Measurements from ENCODE around the gene MGLL. TPM values are rescaled to one million over a fixed set of nuclear protein-coding genes. Genes with fewer than 3 reads are reported as not detected.
A peak's percentile ranks its signal among the peaks of the same experiment; 100 is the strongest.

Gene MGLL
- total and polyA plus RNA-seq, 4 donors = 67.0 to 182 (median 78.2) TPM

- ATAC-seq (ENCODE audit: insufficient read depth, low FRiP score) = no peak
- WGBS, 2 donors = 88 to 93% methylated on average over 11 of the region's 11 CpGs
- Histone ChIP-seq H3K36me3 (ENCODE audit: control insufficient read depth in 4 of 4, insufficient read depth in 4 of 4, low read length in 4 of 4) (peaks cover 0 to under 1% (median 0%) of the 10 kb centered on the region in 4 donors), H3K9ac (ENCODE audit: insufficient read depth in 1 of 2, low read length in 2 of 2) (no peak overlapping the region), H3K27ac (ENCODE audit: low read depth in 1 of 2, low read length in 1 of 2) (peak overlapping the region; percentile 41 to 71), H3K4me1 (ENCODE audit: control insufficient read depth in 5 of 5, insufficient read depth in 5 of 5, low read length in 5 of 5) (peaks cover 2 to 16% (median 10%) of the 10 kb centered on the region in 5 donors), H3K27me3 (ENCODE audit: control insufficient read depth in 3 of 3, insufficient read depth in 3 of 3, low read length in 2 of 3) (no peaks in the 10 kb centered on the region), H3K4me3 (no peak overlapping the region), H3K9me3 (ENCODE audit: control insufficient read depth in 4 of 4, insufficient read depth in 3 of 4, low read length in 3 of 4) (no peaks in the 10 kb centered on the region)
- DNase-seq = no peak
- TF ChIP-seq, protein P1, sequence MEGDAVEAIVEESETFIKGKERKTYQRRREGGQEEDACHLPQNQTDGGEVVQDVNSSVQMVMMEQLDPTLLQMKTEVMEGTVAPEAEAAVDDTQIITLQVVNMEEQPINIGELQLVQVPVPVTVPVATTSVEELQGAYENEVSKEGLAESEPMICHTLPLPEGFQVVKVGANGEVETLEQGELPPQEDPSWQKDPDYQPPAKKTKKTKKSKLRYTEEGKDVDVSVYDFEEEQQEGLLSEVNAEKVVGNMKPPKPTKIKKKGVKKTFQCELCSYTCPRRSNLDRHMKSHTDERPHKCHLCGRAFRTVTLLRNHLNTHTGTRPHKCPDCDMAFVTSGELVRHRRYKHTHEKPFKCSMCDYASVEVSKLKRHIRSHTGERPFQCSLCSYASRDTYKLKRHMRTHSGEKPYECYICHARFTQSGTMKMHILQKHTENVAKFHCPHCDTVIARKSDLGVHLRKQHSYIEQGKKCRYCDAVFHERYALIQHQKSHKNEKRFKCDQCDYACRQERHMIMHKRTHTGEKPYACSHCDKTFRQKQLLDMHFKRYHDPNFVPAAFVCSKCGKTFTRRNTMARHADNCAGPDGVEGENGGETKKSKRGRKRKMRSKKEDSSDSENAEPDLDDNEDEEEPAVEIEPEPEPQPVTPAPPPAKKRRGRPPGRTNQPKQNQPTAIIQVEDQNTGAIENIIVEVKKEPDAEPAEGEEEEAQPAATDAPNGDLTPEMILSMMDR (IDR thresholded peaks at IDR 0.05; ENCODE audit: control extremely low read depth, extremely low read depth) = no peak
Measured at GRCh38 chr3:127745656-127746399, 76.5 kb downstream of the MGLL start.

DNA sequence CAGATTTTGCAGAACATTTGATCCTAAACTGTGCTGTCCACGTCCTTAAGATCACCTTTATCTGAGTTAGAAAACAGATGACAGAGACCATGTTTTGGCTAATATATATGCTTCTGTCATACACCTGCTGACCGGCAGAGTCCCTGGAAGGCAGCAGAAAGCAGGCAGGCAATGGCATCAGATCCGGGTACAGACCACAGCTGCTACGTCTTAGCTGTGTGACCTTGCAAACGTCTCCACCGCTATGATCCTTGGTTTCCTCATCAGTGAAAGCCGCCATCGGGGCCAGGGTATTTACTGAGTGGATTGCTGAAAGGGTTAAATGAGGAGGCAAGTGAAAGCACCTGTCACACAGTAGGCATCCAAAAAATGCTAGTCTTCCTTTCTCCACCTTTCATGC is 77.4 kb downstream of the MGLL start:
- Histone ChIP-seq H3K36me3 (ENCODE audit: control insufficient read depth in 4 of 4, insufficient read depth in 4 of 4, low read length in 4 of 4) (peaks cover 0 to 5% (median 0%) of the 10 kb centered on the region in 4 donors), H3K27ac (ENCODE audit: low read depth in 1 of 2, low read length in 1 of 2) (peak overlapping the region in 1 of 2 donors; percentile 71), H3K4me1 (ENCODE audit: control insufficient read depth in 5 of 5, insufficient read depth in 5 of 5, low read length in 5 of 5) (peaks cover 2 to 16% (median 13%) of the 10 kb centered on the region in 5 donors), H3K9ac (ENCODE audit: insufficient read depth in 1 of 2, low read length in 2 of 2) (no peak overlapping the region), H3K9me3 (ENCODE audit: control insufficient read depth in 4 of 4, insufficient read depth in 3 of 4, low read length in 3 of 4) (no peaks in the 10 kb centered on the region), H3K4me3 (no peak overlapping the region), H3K27me3 (ENCODE audit: control insufficient read depth in 3 of 3, insufficient read depth in 3 of 3, low read length in 2 of 3) (no peaks in the 10 kb centered on the region)
- DNase-seq (no peak), ATAC-seq (ENCODE audit: insufficient read depth, low FRiP score) (no peak)
- 83 to 88% methylated on average over 8 of the region's 8 CpGs for WGBS, 2 donors
- TF ChIP-seq, protein P1 (IDR thresholded peaks at IDR 0.05; ENCODE audit: control extremely low read depth, extremely low read depth) = no peak

- ATAC-seq (ENCODE audit: insufficient read depth, low FRiP score) (no peak), DNase-seq (no peak)
- 58 to 76% methylated on average over 11 of the region's 11 CpGs for WGBS, 2 donors
- peak overlapping the region; percentile 45 to 67 for H3K27ac ChIP-seq (ENCODE audit: low read depth in 1 of 2, low read length in 1 of 2)
- H3K4me1 ChIP-seq (ENCODE audit: control insufficient read depth in 5 of 5, insufficient read depth in 5 of 5, low read length in 5 of 5) = peaks cover 2 to 16% (median 15%) of the 10 kb centered on the region in 5 donors
- TF ChIP-seq, protein P1 (IDR thresholded peaks at IDR 0.05; ENCODE audit: control extremely low read depth, extremely low read depth) = no peak
- peaks cover 0 to 5% (median 0%) of the 10 kb centered on the region in 4 donors for H3K36me3 ChIP-seq (ENCODE audit: control insufficient read depth in 4 of 4, insufficient read depth in 4 of 4, low read length in 4 of 4)
- no peaks in the 10 kb centered on the region for H3K9me3 ChIP-seq (ENCODE audit: control insufficient read depth in 4 of 4, insufficient read depth in 3 of 4, low read length in 3 of 4)
- no peaks in the 10 kb centered on the region for H3K27me3 ChIP-seq (ENCODE audit: control insufficient read depth in 3 of 3, insufficient read depth in 3 of 3, low read length in 2 of 3)
- no peak overlapping the region for H3K9ac ChIP-seq (ENCODE audit: insufficient read depth in 1 of 2, low read length in 2 of 2)
- no peak overlapping the region for H3K4me3 ChIP-seq
Measured at GRCh38 chr3:127744253-127744815, 78.0 kb downstream of the MGLL start.

Data from lung (tissue), 12 donors.